HG02571 (cell line): ENCODE data around the gene FOS.
"Not testable (repeated sequence)": the region's sequence is repeated elsewhere in the genome, so short reads cannot be mapped to it uniquely, and the experiment has no call there.

Source experiments
- ATAC-seq: cut with Tn5 transposase; IDR thresholded peaks from one replicate; pipeline ENCODE4 v1.9.1; 2021; ENCODE audit warnings: mild to moderate bottlenecking, moderate library complexity; ENCODE audit not compliant: unreplicated experiment

The FOS gene

GRCh38 chr14:75274899-75275569, 3.6 kb upstream of the FOS start:
- no peak for ATAC-seq

DNA sequence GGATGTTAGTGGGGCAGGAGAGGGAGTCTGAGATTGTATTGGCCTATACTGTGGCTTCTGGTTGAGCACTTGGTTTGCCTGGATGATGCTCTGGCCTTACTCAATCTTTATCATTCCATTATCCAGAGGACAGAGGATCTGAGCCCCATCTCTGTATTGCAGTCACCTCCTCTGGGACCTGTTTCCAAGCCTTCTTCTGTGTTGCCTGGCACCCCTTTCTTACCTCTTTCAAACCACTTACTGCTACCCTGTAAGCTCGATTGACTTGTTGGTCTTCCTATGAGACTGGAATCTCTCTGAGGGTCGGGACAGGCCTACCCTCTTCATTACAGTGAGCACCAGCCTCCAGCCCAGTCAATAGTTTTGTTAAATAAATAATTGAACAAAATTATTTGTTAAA, 3.0 kb upstream of the FOS start:
- no peak for ATAC-seq

DNA sequence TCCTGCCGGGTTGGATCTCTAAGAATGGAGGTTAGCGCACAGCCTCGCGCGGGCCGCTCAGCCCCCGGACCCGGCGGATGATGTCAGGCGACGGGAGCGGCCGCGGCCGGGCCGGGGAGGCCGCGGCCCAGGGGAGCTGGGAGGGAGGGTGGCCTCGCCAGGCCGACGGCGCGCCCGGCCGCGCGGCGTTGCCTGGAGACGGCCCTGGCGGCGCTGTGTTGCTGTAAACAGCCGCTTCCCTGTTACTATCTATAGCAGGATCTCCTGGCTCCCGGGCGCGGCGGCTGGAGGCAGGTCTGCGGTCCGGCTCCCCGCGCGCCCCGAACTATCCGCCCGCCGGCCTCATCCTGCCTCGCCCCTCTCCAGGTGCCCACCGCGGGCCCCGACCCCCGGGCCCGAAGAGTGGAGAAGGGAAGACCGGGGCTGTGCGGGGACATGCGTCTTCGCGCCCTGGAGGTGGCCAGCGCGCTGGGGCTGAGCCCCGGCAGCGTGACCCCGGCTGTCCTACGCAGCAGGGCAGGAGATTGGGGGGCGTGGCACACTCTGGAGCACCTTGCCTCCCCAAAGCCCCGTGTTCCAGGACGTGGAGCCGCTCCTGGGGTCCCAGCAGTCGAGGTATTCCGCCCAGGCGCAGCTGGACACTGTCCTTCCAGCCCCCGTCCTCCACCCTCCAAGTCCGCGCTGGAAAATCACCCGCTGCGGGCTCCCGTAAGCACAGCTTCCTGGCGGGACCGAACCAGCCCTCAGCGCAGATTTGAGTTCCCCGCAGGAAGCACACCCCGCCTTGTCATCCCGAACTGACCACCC, 1.4 kb upstream of the FOS start:
- ATAC-seq = no peak

- ATAC-seq = no peak
Measured at GRCh38 chr14:75277815-75278421, 710 bp upstream of the FOS start.

- no peak for ATAC-seq
Measured at GRCh38 chr14:75279153-75279762, 630 bp downstream of the FOS start.

GRCh38 chr14:75279763-75280290, 1.2 kb downstream of the FOS start:
- ATAC-seq = no peak

DNA sequence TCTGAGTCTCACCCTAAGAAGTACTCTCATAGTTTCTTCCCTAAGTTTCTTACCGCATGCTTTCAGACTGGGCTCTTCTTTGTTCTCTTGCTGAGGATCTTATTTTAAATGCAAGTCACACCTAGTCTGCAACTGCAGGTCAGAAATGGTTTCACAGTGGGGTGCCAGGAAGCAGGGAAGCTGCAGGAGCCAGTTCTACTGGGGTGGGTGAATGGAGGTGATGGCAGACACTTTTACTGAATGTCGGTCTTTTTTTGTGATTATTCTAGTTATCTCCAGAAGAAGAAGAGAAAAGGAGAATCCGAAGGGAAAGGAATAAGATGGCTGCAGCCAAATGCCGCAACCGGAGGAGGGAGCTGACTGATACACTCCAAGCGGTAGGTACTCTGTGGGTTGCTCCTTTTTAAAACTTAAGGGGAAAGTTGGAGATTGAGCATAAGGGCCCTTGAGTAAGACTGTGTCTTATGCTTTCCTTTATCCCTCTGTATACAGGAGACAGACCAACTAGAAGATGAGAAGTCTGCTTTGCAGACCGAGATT, 1.7 kb downstream of the FOS start:
- no peak for ATAC-seq

DNA sequence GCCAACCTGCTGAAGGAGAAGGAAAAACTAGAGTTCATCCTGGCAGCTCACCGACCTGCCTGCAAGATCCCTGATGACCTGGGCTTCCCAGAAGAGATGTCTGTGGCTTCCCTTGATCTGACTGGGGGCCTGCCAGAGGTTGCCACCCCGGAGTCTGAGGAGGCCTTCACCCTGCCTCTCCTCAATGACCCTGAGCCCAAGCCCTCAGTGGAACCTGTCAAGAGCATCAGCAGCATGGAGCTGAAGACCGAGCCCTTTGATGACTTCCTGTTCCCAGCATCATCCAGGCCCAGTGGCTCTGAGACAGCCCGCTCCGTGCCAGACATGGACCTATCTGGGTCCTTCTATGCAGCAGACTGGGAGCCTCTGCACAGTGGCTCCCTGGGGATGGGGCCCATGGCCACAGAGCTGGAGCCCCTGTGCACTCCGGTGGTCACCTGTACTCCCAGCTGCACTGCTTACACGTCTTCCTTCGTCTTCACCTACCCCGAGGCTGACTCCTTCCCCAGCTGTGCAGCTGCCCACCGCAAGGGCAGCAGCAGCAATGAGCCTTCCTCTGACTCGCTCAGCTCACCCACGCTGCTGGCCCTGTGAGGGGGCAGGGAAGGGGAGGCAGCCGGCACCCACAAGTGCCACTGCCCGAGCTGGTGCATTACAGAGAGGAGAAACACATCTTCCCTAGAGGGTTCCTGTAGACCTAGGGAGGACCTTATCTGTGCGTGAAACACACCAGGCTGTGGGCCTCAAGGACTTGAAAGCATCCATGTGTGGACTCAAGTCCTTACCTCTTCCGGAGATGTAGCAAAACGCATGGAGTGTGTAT, 2.4 kb downstream of the FOS start:
- ATAC-seq = no peak

DNA sequence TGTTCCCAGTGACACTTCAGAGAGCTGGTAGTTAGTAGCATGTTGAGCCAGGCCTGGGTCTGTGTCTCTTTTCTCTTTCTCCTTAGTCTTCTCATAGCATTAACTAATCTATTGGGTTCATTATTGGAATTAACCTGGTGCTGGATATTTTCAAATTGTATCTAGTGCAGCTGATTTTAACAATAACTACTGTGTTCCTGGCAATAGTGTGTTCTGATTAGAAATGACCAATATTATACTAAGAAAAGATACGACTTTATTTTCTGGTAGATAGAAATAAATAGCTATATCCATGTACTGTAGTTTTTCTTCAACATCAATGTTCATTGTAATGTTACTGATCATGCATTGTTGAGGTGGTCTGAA, 3.0 kb downstream of the FOS start:
- ATAC-seq = no peak

DNA sequence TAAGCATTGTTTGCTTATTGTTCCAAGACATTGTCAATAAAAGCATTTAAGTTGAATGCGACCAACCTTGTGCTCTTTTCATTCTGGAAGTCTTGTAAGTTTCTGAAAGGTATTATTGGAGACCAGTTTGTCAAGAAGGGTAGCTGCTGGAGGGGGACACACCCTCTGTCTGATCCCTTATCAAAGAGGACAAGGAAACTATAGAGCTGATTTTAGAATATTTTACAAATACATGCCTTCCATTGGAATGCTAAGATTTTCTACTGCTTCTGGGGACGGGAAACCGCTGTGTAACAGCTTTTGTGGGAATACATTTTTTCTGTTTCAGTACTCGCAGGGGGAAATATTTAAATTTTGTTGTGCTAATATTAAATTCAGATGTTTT, 3.5 kb downstream of the FOS start:
- ATAC-seq = no peak

DNA sequence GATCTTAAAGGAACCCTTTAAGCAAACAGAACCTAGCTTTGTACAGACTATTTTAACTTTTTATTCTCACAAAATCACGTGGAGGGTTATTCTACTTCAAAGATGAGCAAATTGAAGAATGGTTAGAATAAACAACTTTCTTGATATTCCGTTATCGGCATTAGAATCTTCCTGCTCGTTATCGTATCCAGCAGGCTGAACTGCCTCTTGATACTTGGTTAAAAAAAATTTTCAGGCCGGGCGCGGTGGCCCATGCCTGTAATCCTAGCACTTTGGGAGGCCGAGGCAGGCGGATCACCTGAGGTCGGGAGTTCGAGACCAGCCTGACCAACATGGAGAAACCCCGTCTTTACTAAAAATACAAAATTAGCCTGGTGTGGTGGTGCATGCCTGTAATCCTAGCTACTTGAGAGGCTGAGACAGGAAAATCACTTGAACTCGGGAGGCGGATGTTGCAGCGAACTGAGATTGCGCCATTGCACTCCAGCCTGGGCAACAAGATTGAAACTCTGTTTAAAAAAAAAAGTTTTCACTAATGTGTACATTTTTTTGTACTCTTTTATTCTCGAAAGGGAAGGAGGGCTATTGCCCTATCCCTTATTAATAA, 4.0 kb downstream of the FOS start:
- ATAC-seq = not testable (repeated sequence)

- ATAC-seq = no peak
Measured at GRCh38 chr14:75283162-75283832, 4.7 kb downstream of the FOS start.

DNA sequence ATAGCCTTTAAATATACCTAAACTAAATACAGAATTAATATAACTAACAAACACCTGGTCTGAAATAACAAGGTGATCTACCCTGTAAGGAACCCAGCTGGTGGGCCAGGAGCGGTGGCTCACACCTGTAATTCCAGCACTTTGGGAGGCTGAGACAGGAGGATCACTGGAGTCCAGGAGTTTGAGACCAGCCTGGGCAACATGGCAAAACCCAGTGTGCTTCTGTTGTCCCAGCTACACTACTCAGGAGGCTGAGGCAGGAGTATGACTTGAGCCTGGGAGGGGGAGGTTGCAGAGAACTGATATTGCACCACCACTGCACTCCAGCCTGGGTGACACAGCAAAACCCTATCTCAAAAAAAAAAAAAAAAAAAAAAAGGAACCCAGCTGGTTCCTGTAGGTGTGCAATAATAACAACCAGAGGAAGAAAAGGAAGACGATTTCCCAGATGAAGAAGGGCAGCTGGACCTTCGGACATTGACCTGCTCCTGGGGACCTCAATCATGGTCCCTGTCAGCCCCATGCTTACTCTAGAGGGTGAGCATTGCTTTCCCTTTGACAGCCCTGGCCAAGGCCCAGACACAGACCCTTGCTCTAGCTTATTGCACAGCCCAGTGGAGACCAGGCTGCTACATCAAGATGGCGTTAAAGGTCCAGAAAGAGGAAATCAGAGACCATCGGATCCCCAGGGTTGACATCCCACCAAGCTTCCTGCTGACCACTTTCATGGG, 5.4 kb downstream of the FOS start:
- ATAC-seq = no peak

- ATAC-seq = no peak
Measured at GRCh38 chr14:75285331-75285730, 6.7 kb downstream of the FOS start.

DNA sequence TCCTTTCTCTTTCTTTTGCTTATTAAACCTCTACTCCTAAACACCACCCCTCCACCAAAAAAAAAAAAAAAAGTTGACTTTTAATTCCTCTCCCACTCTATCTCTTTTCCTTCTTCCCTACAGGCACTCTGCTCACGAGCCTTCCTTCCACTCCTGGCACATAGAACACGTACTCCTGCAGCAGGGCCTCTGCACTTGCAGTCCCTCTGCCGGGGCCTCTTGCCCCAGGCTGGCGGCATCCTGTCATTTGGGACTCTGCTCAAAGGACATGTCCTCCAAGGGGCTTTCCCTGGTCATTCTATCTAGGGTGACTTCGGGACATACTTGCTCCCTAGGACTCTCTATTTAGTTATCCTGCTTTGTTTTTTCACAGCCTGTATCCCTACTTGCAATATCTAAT, 7.7 kb downstream of the FOS start:
- ATAC-seq = no peak

DNA sequence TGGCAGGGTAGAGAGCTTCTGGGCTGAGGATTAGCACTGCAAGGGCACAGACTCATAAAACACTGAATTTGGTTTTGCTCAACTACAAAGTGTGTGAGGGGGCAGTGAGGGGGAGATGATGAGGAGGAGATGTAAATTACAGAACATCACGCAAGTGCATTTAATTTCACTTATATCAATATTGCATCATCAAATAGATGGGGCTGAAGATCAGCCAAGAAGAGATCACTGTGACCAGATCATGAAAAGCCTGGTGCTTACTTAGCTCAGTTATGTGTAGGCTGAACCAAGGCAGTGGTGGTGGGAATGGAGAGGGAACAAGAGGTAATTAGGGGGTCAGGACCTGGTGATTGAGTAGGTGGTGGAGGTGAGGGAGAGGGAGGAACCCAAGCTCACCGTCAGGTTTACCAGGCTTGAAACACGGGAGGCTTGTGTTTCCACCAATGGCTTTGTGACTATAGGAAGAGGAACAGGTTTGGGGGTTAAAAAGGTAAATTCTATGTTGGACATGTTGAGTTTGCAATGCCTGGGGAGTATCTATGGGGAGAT, 11.3 kb downstream of the FOS start:
- no peak for ATAC-seq

DNA sequence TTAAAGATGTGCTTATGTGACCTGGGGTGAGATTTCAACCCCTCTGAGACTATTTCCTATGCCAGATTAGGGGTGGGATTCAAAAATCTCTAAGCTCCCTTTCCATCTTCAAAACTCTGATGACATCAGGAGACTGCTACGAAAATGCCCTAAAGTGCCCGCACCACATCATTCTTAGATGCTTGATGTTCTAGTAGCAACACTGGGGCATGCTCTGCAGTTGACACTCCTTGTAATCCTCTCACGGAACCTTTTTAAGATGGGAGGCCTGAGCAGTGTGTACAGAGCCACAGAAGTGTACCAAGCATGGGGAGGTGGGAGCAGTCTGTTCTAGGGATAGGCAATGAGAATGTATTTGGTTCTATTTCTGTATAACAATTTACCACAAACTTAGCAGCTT, 12.2 kb downstream of the FOS start:
- no peak for ATAC-seq

GRCh38 chr14:75291331-75291730, 12.7 kb downstream of the FOS start:
- ATAC-seq = no peak
